AG04450 (cell line): ENCODE measurements around the gene SNX9. TPM values are rescaled to one million over a fixed set of nuclear protein-coding genes. Genes with fewer than 3 reads are reported as not detected.

Source experiments
- CTCF ChIA-PET: fragments of 300-600, 350-600 bp; formaldehyde crosslinking; extraction: SDS; loops from one replicate; lab custom pipeline; 2022; ENCODE audit warnings: antibody characterized with exemption, inconsistent platforms; lab: Charles Lee
- POLR2A ChIA-PET: fragments of 350-600 bp; formaldehyde crosslinking; extraction: SDS; loops from one replicate; lab custom pipeline; 2021; ENCODE audit warnings: antibody characterized with exemption, inconsistent platforms; lab: Yijun Ruan, JAX
- DNase-seq: peaks from one replicate; pipeline ENCODE4 v3.0.0-alpha.2; 2011; ENCODE audit warnings: low read depth, low spot score
- H3K27ac ChIP-seq: one replicate; pipeline ENCODE4 v1.5.1; 2012; ENCODE audit warnings: low read depth, low read length, control low read depth
- H3K27me3 ChIP-seq: one replicate; pipeline ENCODE4 v1.6.0; 2012; ENCODE audit warnings: low read length; ENCODE audit not compliant: control insufficient read depth, insufficient read depth
- H3K4me3 ChIP-seq: 2 replicates; pipeline ENCODE4 v1.5.1; 2011; ENCODE audit warnings: mild to moderate bottlenecking, low read depth, low read length, control low read depth
- H3K9me3 ChIP-seq: 2 replicates; pipeline ENCODE4 v1.5.1; 2012; ENCODE audit warnings: low read length; ENCODE audit not compliant: control insufficient read depth, insufficient read depth
- polyA plus RNA-seq: library from polyadenylated mRNA; depleted of rRNA; stranded (reverse); fragments of >200 nt; gene quantifications from 2 replicates; pipeline ENCODE4 v1.2.3, GENCODE V29; 2011
- TF ChIP-seq, protein P1 (sequence below): IDR thresholded peaks from 2 replicates; pipeline ENCODE4 v1.5.1; 2011; ENCODE audit warnings: low read depth, low read length, control low read depth, inconsistent platforms

Gene SNX9
- polyA plus RNA-seq, 1 experiment, result 58.7 TPM

DNA sequence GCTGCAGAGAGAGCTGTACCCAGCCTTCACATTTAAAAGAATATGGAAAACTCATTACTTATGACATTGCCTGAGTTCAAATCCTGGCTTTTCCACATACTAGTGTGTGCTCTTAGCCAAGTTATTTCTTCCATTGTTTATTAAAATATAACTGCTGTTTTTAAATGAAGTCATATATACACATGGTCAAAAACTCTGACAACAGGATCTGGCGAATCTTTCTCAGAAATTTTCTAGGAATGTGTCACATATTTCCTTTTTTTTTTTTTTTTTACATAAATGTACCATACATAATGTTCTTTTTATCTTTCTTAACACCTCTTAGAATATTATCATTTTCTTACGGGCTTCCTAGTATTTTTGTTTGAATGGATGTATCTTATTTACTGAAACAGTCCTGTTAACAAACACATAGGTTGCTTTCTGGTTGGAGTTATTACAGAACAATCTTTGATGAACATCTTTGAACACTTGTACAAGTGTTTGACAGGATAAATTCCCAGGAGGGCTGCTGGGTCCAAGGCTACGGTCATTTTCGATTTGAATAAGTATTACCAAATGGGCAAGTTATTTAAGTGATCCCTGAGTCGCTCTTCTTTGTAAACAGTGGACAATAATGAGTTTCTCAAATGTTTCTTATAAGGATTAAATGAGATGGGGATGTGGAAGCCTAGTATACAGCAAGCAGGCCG lies 1.6 kb upstream of the SNX9 start:
- CTCF ChIA-PET, result interaction anchor here (1.2 kb wide), 1 partner anchor 65 kb away, joined by 3 read pairs; no protein-coding TSS in a partner anchor
- DNase-seq, result no peak
- TF ChIP-seq, protein P1, sequence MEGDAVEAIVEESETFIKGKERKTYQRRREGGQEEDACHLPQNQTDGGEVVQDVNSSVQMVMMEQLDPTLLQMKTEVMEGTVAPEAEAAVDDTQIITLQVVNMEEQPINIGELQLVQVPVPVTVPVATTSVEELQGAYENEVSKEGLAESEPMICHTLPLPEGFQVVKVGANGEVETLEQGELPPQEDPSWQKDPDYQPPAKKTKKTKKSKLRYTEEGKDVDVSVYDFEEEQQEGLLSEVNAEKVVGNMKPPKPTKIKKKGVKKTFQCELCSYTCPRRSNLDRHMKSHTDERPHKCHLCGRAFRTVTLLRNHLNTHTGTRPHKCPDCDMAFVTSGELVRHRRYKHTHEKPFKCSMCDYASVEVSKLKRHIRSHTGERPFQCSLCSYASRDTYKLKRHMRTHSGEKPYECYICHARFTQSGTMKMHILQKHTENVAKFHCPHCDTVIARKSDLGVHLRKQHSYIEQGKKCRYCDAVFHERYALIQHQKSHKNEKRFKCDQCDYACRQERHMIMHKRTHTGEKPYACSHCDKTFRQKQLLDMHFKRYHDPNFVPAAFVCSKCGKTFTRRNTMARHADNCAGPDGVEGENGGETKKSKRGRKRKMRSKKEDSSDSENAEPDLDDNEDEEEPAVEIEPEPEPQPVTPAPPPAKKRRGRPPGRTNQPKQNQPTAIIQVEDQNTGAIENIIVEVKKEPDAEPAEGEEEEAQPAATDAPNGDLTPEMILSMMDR, result no peak
- Histone ChIP-seq H3K27me3 (no peaks in the 10 kb centered on the region), H3K9me3 (peaks cover 2% of the 10 kb centered on the region; the same call in 1 of the 2 replicates), H3K4me3 (no peak overlapping the region), H3K27ac (no peak overlapping the region)
- POLR2A ChIA-PET, result interaction anchor here (0.6 kb wide), 1 partner anchor 13 kb away, joined by 3 read pairs; no protein-coding TSS in a partner anchor

DNA sequence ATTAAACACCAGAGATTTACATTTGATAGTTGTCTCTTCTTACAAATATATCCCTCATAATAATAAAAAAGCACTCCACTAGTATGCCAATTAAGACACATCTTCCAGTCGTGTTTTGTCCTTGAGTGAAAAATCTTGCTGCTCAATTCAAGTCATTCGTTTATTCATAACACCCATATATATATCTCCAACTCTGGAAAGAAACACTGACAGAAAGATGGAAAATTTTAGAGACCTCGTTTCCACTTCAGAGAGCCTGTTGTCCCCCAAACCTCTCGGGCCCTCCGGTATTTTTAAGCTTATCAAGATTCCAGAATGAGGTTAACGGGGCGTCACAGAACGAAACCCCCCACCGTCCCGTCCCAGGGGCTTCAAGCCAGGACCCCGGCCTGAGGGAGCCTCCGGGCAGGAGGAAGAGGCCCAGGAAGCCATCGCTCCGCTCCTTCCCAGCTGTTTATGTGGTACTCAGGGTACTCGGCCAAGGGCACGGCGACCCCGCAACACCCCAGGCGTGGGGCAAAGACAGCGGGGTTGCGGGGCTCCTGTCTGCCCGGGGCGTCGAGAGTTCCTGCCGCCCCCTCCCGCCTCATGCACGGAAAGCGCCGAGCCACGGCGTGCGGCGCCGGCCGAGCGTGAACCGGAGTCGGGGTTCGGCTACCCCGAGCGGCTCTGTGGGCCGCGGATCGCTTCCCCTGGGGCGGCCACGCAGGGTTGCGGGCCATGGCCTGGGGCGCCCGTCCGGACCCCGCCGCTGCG lies 623 bp upstream of the SNX9 start:
- DNase-seq, result no peak
- TF ChIP-seq, protein P1, result no peak
- Histone ChIP-seq H3K4me3 (peak overlapping the region; percentile 54), H3K27me3 (no peaks in the 10 kb centered on the region), H3K27ac (peak overlapping the region; percentile 73), H3K9me3 (peaks cover 2% of the 10 kb centered on the region; the same call in 1 of the 2 replicates)
- CTCF ChIA-PET, result interaction anchor here (1.0 to 1.2 kb wide), 2 partner anchors 15 to 66 kb away, joined by 3 read pairs; no protein-coding TSS in a partner anchor
- POLR2A ChIA-PET, result no interaction called here

GRCh38 chr6:157823528-157824370 lies 703 bp downstream of the SNX9 start:
- Histone ChIP-seq H3K4me3 (peak overlapping the region; percentile 77), H3K27ac (peak overlapping the region; percentile 73), H3K9me3 (peaks cover 2% of the 10 kb centered on the region; the same call in 1 of the 2 replicates), H3K27me3 (no peaks in the 10 kb centered on the region)
- DNase-seq, result peak; percentile 43
- TF ChIP-seq, protein P1, result no peak
- ChIA-PET POLR2A (no interaction called here), CTCF (interaction anchor here (0.6 kb wide), 1 partner anchor 10 kb away, joined by 3 read pairs; no protein-coding TSS in a partner anchor)

DNA sequence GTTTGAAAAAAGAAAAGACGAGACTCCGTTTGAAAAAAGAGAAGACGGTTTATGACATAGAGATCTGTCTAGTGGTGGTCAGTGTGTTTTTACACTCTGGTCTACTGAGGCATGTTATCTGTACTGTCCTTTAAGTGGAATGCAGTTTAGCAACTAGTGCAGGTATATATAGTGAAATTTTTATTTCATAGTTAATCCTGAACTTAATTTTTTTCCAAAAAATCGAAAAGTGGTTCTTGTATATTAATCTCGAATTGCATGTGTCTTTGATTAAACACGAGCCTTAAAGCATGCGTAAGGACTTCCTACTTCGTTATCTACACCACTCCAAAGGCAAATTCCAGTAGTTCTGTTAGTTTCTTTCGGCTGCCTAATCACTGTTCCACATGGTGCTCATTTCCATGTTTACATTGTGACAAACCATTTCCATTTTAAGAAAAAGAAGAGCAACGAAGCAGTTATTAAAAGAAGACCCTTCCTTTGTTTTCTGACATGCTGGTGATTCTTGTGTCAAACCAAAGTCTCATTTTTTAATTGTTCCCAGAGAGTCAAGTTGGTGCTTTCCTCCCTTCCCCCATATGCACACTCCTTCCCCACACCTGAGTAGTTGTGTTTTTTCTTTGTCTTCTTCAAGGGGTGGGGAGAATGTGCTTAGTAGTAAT lies 2.3 kb downstream of the SNX9 start:
- no peak overlapping the region for H3K4me3 ChIP-seq
- TF ChIP-seq, protein P1, result no peak
- no peak for DNase-seq
- H3K27me3 ChIP-seq, result no peaks in the 10 kb centered on the region
- ChIA-PET CTCF (no interaction called here), POLR2A (no interaction called here)
- no peak overlapping the region for H3K27ac ChIP-seq
- peaks cover 2% of the 10 kb centered on the region; the same call in 1 of the 2 replicates for H3K9me3 ChIP-seq
